Peyer's patch (tissue), 4 donors: ENCODE measurements around the gene LTO1. TPM values are rescaled to one million over a fixed set of nuclear protein-coding genes. Genes with fewer than 3 reads are reported as not detected.

Experiments
- DNase-seq, 3 donors: peaks; one replicate each; pipeline ENCODE4 v3.0.0-alpha.2; 2017 to 2019
- H3K27ac ChIP-seq, 4 donors: fragments of 200-600 bp; sonication (generic); one replicate each; pipeline ENCODE4 v1.5.1; 2016 to 2019
- H3K27me3 ChIP-seq, 2 donors: fragments of 200-600 bp; sonication (generic); one replicate each; pipeline ENCODE4 v1.5.1; 2019
- H3K36me3 ChIP-seq, 3 donors: fragments of 200-600 bp; sonication (generic); one replicate each; pipeline ENCODE4 v1.5.1; 2016 to 2019
- H3K4me1 ChIP-seq, 4 donors: fragments of 200-600 bp; sonication (generic); one replicate each; pipeline ENCODE4 v1.5.1; 2016 to 2019
- H3K4me3 ChIP-seq, 4 donors: fragments of 200-600 bp; sonication (generic); 1 replicate in 3 of 4; 2 replicates in 1 of 4; pipeline ENCODE4 v1.5.1; 2016 to 2019; ENCODE audit warnings: mild to moderate bottlenecking in 1 of 4
- H3K9me3 ChIP-seq, 4 donors: fragments of 200-600 bp; sonication (generic); one replicate each; pipeline ENCODE4 v1.5.1; 2016 to 2019; ENCODE audit warnings: mild to moderate bottlenecking in 1 of 4
- CTCF ChIP-seq, 6 experiments: fragments of 450-650 bp in 4 of 6; fragments of 200-600 bp in 2 of 6; sonication (generic) in 1 of 6; IDR thresholded peaks; one replicate each; pipeline ENCODE4 v1.5.1; 2017 to 2019; ENCODE audit warnings: antibody characterized with exemption in 6 of 6, mild to moderate bottlenecking in 3 of 6, moderate library complexity in 1 of 6
- POLR2A ChIP-seq, 2 donors: fragments of 450-650 bp; IDR thresholded peaks; one replicate each; pipeline ENCODE4 v1.5.1; 2017; ENCODE audit warnings: antibody characterized with exemption in 2 of 2, mild to moderate bottlenecking in 2 of 2, moderate library complexity in 2 of 2
- total RNA-seq, 4 donors: library from RNA; depleted of rRNA; stranded (reverse); fragments of >200 nt; gene quantifications; one replicate each; pipeline ENCODE4 v1.1.0, GENCODE V29; 2016

The LTO1 gene
- total RNA-seq, 4 donors from 2014 or later: 22.1 to 50.3 (median 36.6) TPM

- H3K4me1 ChIP-seq: no peaks in the 10 kb centered on the region
- peaks cover 0 to 39% (median 0%) of the 10 kb centered on the region in 3 donors for H3K36me3 ChIP-seq
- no peaks in the 10 kb centered on the region for H3K9me3 ChIP-seq
- no peaks in the 10 kb centered on the region for H3K27me3 ChIP-seq
- no peak overlapping the region for H3K4me3 ChIP-seq
- DNase-seq: peak in 1 of 3 donors; percentile 54
- TF ChIP-seq POLR2A (IDR thresholded peaks at IDR 0.05) (no peak), CTCF (IDR thresholded peaks at IDR 0.05) (no peak)
- H3K27ac ChIP-seq: no peak overlapping the region
Measured at GRCh38 chr11:69654660-69655478, 20.3 kb downstream of the LTO1 start.

GRCh38 chr11:69654001-69654659 lies 21.0 kb downstream of the LTO1 start:
- H3K36me3 ChIP-seq: peaks cover 0 to 44% (median 0%) of the 10 kb centered on the region in 3 donors
- no peaks in the 10 kb centered on the region for H3K9me3 ChIP-seq
- no peak overlapping the region for H3K27ac ChIP-seq
- no peaks in the 10 kb centered on the region for H3K27me3 ChIP-seq
- DNase-seq: peak in 1 of 3 donors; percentile 35
- H3K4me1 ChIP-seq: no peaks in the 10 kb centered on the region
- TF ChIP-seq POLR2A (IDR thresholded peaks at IDR 0.05) (no peak), CTCF (IDR thresholded peaks at IDR 0.05) (no peak)
- no peak overlapping the region for H3K4me3 ChIP-seq

GRCh38 chr11:69653406-69653960 lies 21.7 kb downstream of the LTO1 start:
- DNase-seq: peak in 1 of 3 donors; percentile 12
- H3K4me1 ChIP-seq: no peaks in the 10 kb centered on the region
- peaks cover 0 to 51% (median 0%) of the 10 kb centered on the region in 3 donors for H3K36me3 ChIP-seq
- no peaks in the 10 kb centered on the region for H3K27me3 ChIP-seq
- no peak overlapping the region for H3K27ac ChIP-seq
- no peaks in the 10 kb centered on the region for H3K9me3 ChIP-seq
- H3K4me3 ChIP-seq: no peak overlapping the region
- no peak for TF ChIP-seq CTCF (IDR thresholded peaks at IDR 0.05)

- peak in 1 of 3 donors; percentile 27 for DNase-seq
- Histone ChIP-seq H3K36me3 (peaks cover 0 to 55% (median 0%) of the 10 kb centered on the region in 3 donors), H3K27me3 (no peaks in the 10 kb centered on the region), H3K9me3 (no peaks in the 10 kb centered on the region), H3K4me3 (no peak overlapping the region), H3K27ac (no peak overlapping the region), H3K4me1 (no peaks in the 10 kb centered on the region)
- no peak for TF ChIP-seq POLR2A (IDR thresholded peaks at IDR 0.05)
- TF ChIP-seq CTCF (IDR thresholded peaks at IDR 0.05): no peak
Measured at GRCh38 chr11:69652999-69653398, 22.2 kb downstream of the LTO1 start.

GRCh38 chr11:69651834-69652620 lies 23.1 kb downstream of the LTO1 start:
- Histone ChIP-seq H3K27me3 (no peaks in the 10 kb centered on the region), H3K27ac (no peak overlapping the region), H3K4me3 (no peak overlapping the region), H3K36me3 (peaks cover 0 to 60% (median 0%) of the 10 kb centered on the region in 3 donors), H3K4me1 (no peaks in the 10 kb centered on the region), H3K9me3 (no peaks in the 10 kb centered on the region)
- TF ChIP-seq POLR2A (IDR thresholded peaks at IDR 0.05): no peak
- no peak for TF ChIP-seq CTCF (IDR thresholded peaks at IDR 0.05)
- DNase-seq: peak in 1 of 3 donors; percentile 7
